Vagina (tissue), 2 donors: ENCODE results near the gene SHF.

Source experiments
- POLR2A ChIP-seq, 2 donors: fragments of 450-650 bp; IDR thresholded peaks; one replicate each; pipeline ENCODE4 v1.6.1; 2017; ENCODE audit warnings: antibody characterized with exemption in 2 of 2, mild to moderate bottlenecking in 2 of 2, moderate library complexity in 2 of 2
- POLR2AphosphoS5 ChIP-seq, 2 donors: sonication (generic); formaldehyde crosslinking; IDR thresholded peaks; one replicate each; pipeline ENCODE4 v1.9.0; 2017; ENCODE audit warnings: antibody characterized with exemption in 2 of 2, mild to moderate bottlenecking in 2 of 2, low read depth in 1 of 2; ENCODE audit not compliant: insufficient read depth in 1 of 2
- TF ChIP-seq, protein P1 (sequence below), 3 experiments: fragments of 450-650 bp in 2 of 3; fragments of 200-600 bp in 1 of 3; sonication (generic) in 1 of 3; IDR thresholded peaks; one replicate each; pipeline ENCODE4 v1.5.1; 2017 to 2019; ENCODE audit warnings: antibody characterized with exemption in 3 of 3, mild to moderate bottlenecking in 2 of 3, moderate library complexity in 2 of 3

DNA sequence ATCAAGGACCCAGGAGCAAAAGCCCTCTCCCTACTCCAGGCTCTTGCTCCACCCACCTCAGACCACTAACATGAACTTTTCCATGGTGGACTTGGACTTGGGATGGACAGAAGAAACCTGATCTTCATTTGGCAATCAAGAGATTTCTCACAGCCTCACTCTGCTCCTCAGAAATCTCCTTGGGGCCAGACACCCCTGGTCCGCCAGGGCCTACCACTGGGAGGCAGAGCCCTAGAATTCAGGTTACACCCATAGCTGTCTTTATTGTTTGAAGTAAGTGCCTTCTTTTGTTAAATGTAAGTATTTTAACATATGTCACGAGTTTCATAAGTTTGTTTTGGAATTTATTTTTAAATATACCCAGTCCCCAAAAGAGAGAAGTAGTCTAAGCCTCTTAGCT is 13.2 kb downstream of the SHF start:
- TF ChIP-seq, protein P1, sequence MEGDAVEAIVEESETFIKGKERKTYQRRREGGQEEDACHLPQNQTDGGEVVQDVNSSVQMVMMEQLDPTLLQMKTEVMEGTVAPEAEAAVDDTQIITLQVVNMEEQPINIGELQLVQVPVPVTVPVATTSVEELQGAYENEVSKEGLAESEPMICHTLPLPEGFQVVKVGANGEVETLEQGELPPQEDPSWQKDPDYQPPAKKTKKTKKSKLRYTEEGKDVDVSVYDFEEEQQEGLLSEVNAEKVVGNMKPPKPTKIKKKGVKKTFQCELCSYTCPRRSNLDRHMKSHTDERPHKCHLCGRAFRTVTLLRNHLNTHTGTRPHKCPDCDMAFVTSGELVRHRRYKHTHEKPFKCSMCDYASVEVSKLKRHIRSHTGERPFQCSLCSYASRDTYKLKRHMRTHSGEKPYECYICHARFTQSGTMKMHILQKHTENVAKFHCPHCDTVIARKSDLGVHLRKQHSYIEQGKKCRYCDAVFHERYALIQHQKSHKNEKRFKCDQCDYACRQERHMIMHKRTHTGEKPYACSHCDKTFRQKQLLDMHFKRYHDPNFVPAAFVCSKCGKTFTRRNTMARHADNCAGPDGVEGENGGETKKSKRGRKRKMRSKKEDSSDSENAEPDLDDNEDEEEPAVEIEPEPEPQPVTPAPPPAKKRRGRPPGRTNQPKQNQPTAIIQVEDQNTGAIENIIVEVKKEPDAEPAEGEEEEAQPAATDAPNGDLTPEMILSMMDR (IDR thresholded peaks at IDR 0.05): no peak
- TF ChIP-seq POLR2A (IDR thresholded peaks at IDR 0.05): no peak
- TF ChIP-seq POLR2AphosphoS5 (IDR thresholded peaks at IDR 0.05; ENCODE audit: insufficient read depth in 1 of 2, low read depth in 1 of 2): no peak
